HepG2 (cell line): ENCODE results near the gene MPPE1. TPM values are rescaled to one million over a fixed set of nuclear protein-coding genes. Genes with fewer than 3 reads are reported as not detected.
A peak's percentile ranks its signal among the peaks of the same experiment; 100 is the strongest.

Experiments
- BHLHE40 ChIP-seq: IDR thresholded peaks from 2 replicates; pipeline ENCODE4 v1.6.1; 2011; ENCODE audit warnings: low read length, improper control_type of control experiment
- FOXA1 ChIP-seq, 2 experiments: fragments of 450-650 bp in 1 of 2; sonication (generic) in 1 of 2; formaldehyde crosslinking in 1 of 2; IDR thresholded peaks; 2 replicates each; pipeline versions ENCODE4 v1.4.0 to v1.6.1; 2016 to 2020; ENCODE audit warnings: missing genetic modification reagents in 1 of 2
- FOXK2 ChIP-seq: fragments of 450-650 bp; IDR thresholded peaks from 2 replicates; pipeline ENCODE4 v1.6.1; 2016
- HCFC1 ChIP-seq: fragments of 150-350 bp; IDR thresholded peaks from 2 replicates; pipeline ENCODE4 v1.6.1; 2014; ENCODE audit warnings: low read depth, low read length
- HIVEP1 ChIP-seq: sonication (generic); formaldehyde crosslinking; IDR thresholded peaks from 2 replicates; pipeline ENCODE4 v1.4.0; 2020; ENCODE audit warnings: mild to moderate bottlenecking, missing genetic modification reagents
- KLF6 ChIP-seq: IDR thresholded peaks from 2 replicates; pipeline ENCODE4 v1.8.0; 2016; ENCODE audit warnings: missing biosample characterization, missing genetic modification reagents
- KLF9 ChIP-seq: IDR thresholded peaks from 2 replicates; pipeline ENCODE4 v1.6.1; 2016; ENCODE audit warnings: low read depth
- NCOA5 ChIP-seq: sonication (generic); formaldehyde crosslinking; IDR thresholded peaks from 2 replicates; pipeline ENCODE4 v1.4.0; 2020; ENCODE audit warnings: missing genetic modification reagents
- RBM22 ChIP-seq: fragments of 200-400 bp; formaldehyde crosslinking; optimal IDR thresholded peaks from 2 replicates; pipeline ENCODE3; 2017; ENCODE audit warnings: mild to moderate bottlenecking, low read length, moderate library complexity
- RFX1 ChIP-seq: fragments of 450-650 bp; IDR thresholded peaks from 2 replicates; pipeline ENCODE4 v1.6.1; 2017
- SIN3B ChIP-seq: fragments of 150-350 bp; IDR thresholded peaks from 2 replicates; pipeline ENCODE4 v1.6.1; 2014; ENCODE audit warnings: low read length
- SMAD3 ChIP-seq: sonication (generic); formaldehyde crosslinking; IDR thresholded peaks from 2 replicates; pipeline ENCODE4 v1.4.0; 2020; ENCODE audit warnings: missing genetic modification reagents
- SMARCE1 ChIP-seq: fragments of 450-650 bp; IDR thresholded peaks from 2 replicates; pipeline ENCODE4 v1.6.1; 2017; ENCODE audit warnings: borderline replicate concordance
- SOX6 ChIP-seq, 2 experiments: fragments of 450-650 bp in 1 of 2; sonication (generic) in 1 of 2; formaldehyde crosslinking in 1 of 2; IDR thresholded peaks; 2 replicates each; pipeline versions ENCODE4 v1.4.0 to v1.6.1; 2017 to 2020; ENCODE audit warnings: antibody characterized with exemption in 1 of 2, mild to moderate bottlenecking in 1 of 2, missing genetic modification reagents in 1 of 2
- TBL1XR1 ChIP-seq: fragments of 150-350 bp; IDR thresholded peaks from 2 replicates; pipeline ENCODE4 v1.6.1; 2014; ENCODE audit warnings: borderline replicate concordance, low read length; ENCODE audit not compliant: partially characterized antibody
- THAP11 ChIP-seq: IDR thresholded peaks from 2 replicates; pipeline ENCODE4 v1.6.1; 2016; ENCODE audit warnings: missing biosample characterization, missing genetic modification reagents
- TSC22D2 ChIP-seq: sonication (generic); formaldehyde crosslinking; IDR thresholded peaks from 2 replicates; pipeline ENCODE4 v1.5.1; 2020; ENCODE audit warnings: missing genetic modification reagents, mild to moderate bottlenecking, borderline replicate concordance
- ZNF20 ChIP-seq: sonication (generic); formaldehyde crosslinking; IDR thresholded peaks from 2 replicates; pipeline ENCODE4 v1.4.0; 2020; ENCODE audit warnings: mild to moderate bottlenecking, moderate library complexity, missing genetic modification reagents
- ZNF333 ChIP-seq: sonication (generic); formaldehyde crosslinking; IDR thresholded peaks from 2 replicates; pipeline ENCODE4 v1.4.0; 2020; ENCODE audit warnings: mild to moderate bottlenecking, missing genetic modification reagents, borderline replicate concordance
- ZNF362 ChIP-seq: sonication (generic); formaldehyde crosslinking; IDR thresholded peaks from 2 replicates; pipeline ENCODE4 v1.4.0; 2020; ENCODE audit warnings: missing genetic modification reagents, mild to moderate bottlenecking, borderline replicate concordance
- ZNF484 ChIP-seq: sonication (generic); formaldehyde crosslinking; IDR thresholded peaks from 2 replicates; pipeline ENCODE4 v1.5.1; 2020; ENCODE audit warnings: mild to moderate bottlenecking, low read depth, missing genetic modification reagents, borderline replicate concordance
- ZNF563 ChIP-seq: sonication (generic); formaldehyde crosslinking; IDR thresholded peaks from 2 replicates; pipeline ENCODE4 v1.8.0; 2022; ENCODE audit warnings: mild to moderate bottlenecking, moderate library complexity, missing genetic modification reagents
- ZNF567 ChIP-seq: sonication (generic); formaldehyde crosslinking; IDR thresholded peaks from 2 replicates; pipeline ENCODE4 v1.8.1; 2023; ENCODE audit warnings: mild to moderate bottlenecking, missing genetic modification reagents, borderline replicate concordance
- ZNF7 ChIP-seq: IDR thresholded peaks from 2 replicates; pipeline ENCODE4 v1.6.1; 2016; ENCODE audit warnings: missing biosample characterization, missing genetic modification reagents
- ZNF776 ChIP-seq: sonication (generic); formaldehyde crosslinking; IDR thresholded peaks from 2 replicates; pipeline ENCODE4 v1.4.0; 2020; ENCODE audit warnings: mild to moderate bottlenecking, missing genetic modification reagents
- ZNF83 ChIP-seq: sonication (generic); formaldehyde crosslinking; IDR thresholded peaks from 2 replicates; pipeline ENCODE4 v1.4.0; 2020; ENCODE audit warnings: missing genetic modification reagents, mild to moderate bottlenecking, borderline replicate concordance
- ZXDC ChIP-seq: sonication (generic); formaldehyde crosslinking; IDR thresholded peaks from 2 replicates; pipeline ENCODE4 v1.5.0; 2020; ENCODE audit warnings: mild to moderate bottlenecking, missing genetic modification reagents
- polyA plus RNA-seq, 8 experiments: library from polyadenylated mRNA; depleted of rRNA in 3 of 8; stranded (reverse) in 7 of 8; unstranded in 1 of 8; fragments of >200 nt; fragmentation: Illumina TruSeq in 4 of 8; extraction: Trizol in 4 of 8; gene quantifications; 2 replicates each; pipeline versions ENCODE4 v1.2.1 to v1.2.3, GENCODE V29; 2011 to 2016; ENCODE audit warnings: low read depth in 4 of 8, missing spikeins in 1 of 8, mixed read lengths in 1 of 8; ENCODE audit not compliant: insufficient read depth in 1 of 8
- total RNA-seq, 5 experiments: library from RNA; depleted of rRNA; stranded (reverse); fragments of >200 nt; fragmentation: Illumina TruSeq; extraction: Trizol; gene quantifications; 2 replicates each; pipeline ENCODE4 v1.2.3, GENCODE V29; 2016; ENCODE audit warnings: low read depth in 1 of 5

The MPPE1 gene
- total and polyA plus RNA-seq, 2 of the 13 experiments (the other 11 are each of a cell fraction or from before 2014, with no cell fraction given), result 9.6 to 11.9 TPM

- TF ChIP-seq ZNF362 (no peak), KLF9 (no peak), ZNF20 (CRISPR knock-in tag) (0 out of 2 replicates have a peak, but pooled peaks have one; percentile 49), SOX6 (IDR thresholded peaks at IDR 0.05) (no peak), SOX6 (CRISPR knock-in tag; IDR thresholded peaks at IDR 0.05) (peak; percentile 62; the same call in 1 of the 2 replicates), TBL1XR1 (no peak), SMAD3 (CRISPR knock-in tag) (no peak), RBM22 (no peak), ZNF567 (no peak), NCOA5 (CRISPR knock-in tag) (no peak), ZNF776 (CRISPR knock-in tag) (peak; percentile 67; the same call in 1 of the 2 replicates), RFX1 (no peak), KLF6 (CRISPR knock-in tag) (peak; percentile 80), ZNF333 (CRISPR knock-in tag) (peak; percentile 84; the same call in 1 of the 2 replicates), FOXK2 (no peak), THAP11 (CRISPR knock-in tag) (peak; percentile 56), HCFC1 (no peak), ZNF484 (CRISPR knock-in tag) (0 out of 2 replicates have a peak, but pooled peaks have one; percentile 55), SMARCE1 (no peak), ZNF7 (CRISPR knock-in tag) (no peak), ZNF563 (CRISPR knock-in tag) (peak; percentile 81; the same call in 1 of the 2 replicates), SIN3B (no peak), HIVEP1 (peak; percentile 69), ZNF83 (CRISPR knock-in tag) (no peak), TSC22D2 (CRISPR knock-in tag) (no peak), BHLHE40 (no peak), FOXA1 (IDR thresholded peaks at IDR 0.05) (no peak), FOXA1 (CRISPR knock-in tag; IDR thresholded peaks at IDR 0.05) (no peak), ZXDC (CRISPR knock-in tag) (no peak)
Observed at GRCh38 chr18:11908182-11909060, at the start of gene MPPE1 (continued).
